ENCODE data around the gene CCNC.
"Not testable (repeated sequence)": the region's sequence is repeated elsewhere in the genome, so short reads cannot be mapped to it uniquely, and the experiment has no call there.

CCNC gene

GRCh38 chr6:99602520-99603420 is 34.3 kb upstream of the CCNC start:
- DNase-seq: no peak

- DNase-seq: not testable (repeated sequence)
Measured at GRCh38 chr6:99594696-99595095, 26.2 kb upstream of the CCNC start.

GRCh38 chr6:99592900-99593299 is 24.4 kb upstream of the CCNC start:
- no peak for DNase-seq

- no peak for DNase-seq
Measured at GRCh38 chr6:99591673-99592364, 23.4 kb upstream of the CCNC start.

- DNase-seq: no peak
Measured at GRCh38 chr6:99590728-99591672, 22.5 kb upstream of the CCNC start.

- DNase-seq: no peak
Measured at GRCh38 chr6:99589907-99590493, 21.5 kb upstream of the CCNC start.

- DNase-seq: no peak
Measured at GRCh38 chr6:99589290-99589672, 20.8 kb upstream of the CCNC start.

- peak; percentile 46 for DNase-seq
Measured at GRCh38 chr6:99588618-99589289, 20.3 kb upstream of the CCNC start.

GRCh38 chr6:99587792-99588191 is 19.3 kb upstream of the CCNC start:
- DNase-seq: no peak

GRCh38 chr6:99579781-99580180 is 11.3 kb upstream of the CCNC start:
- no peak for DNase-seq

GRCh38 chr6:99575544-99576227 is 7.2 kb upstream of the CCNC start:
- no peak for DNase-seq

- no peak for DNase-seq
Measured at GRCh38 chr6:99573980-99574617, 5.6 kb upstream of the CCNC start.

GRCh38 chr6:99563056-99563723 is 5.3 kb downstream of the CCNC start:
- no peak for DNase-seq

- no peak for DNase-seq
Measured at GRCh38 chr6:99560668-99561067, 7.8 kb downstream of the CCNC start.

- DNase-seq: no peak
Measured at GRCh38 chr6:99559057-99559456, 9.4 kb downstream of the CCNC start.

- DNase-seq: no peak
Measured at GRCh38 chr6:99553888-99554287, 14.6 kb downstream of the CCNC start.

- DNase-seq: no peak
Measured at GRCh38 chr6:99550046-99550748, 18.3 kb downstream of the CCNC start.

GRCh38 chr6:99548706-99549105 is 19.8 kb downstream of the CCNC start:
- DNase-seq: no peak

- DNase-seq: no peak
Measured at GRCh38 chr6:99547526-99547925, 20.9 kb downstream of the CCNC start.

GRCh38 chr6:99545442-99545841 is 23.0 kb downstream of the CCNC start:
- DNase-seq: no peak
